Liver (tissue), 9 donors: ENCODE data around the gene CIBAR2. TPM values are rescaled to one million over a fixed set of nuclear protein-coding genes. Genes with fewer than 3 reads are reported as not detected.

ENCODE experiments used
- DNase-seq: peaks from one replicate; pipeline ENCODE4 v3.0.0-alpha.2; 2017; ENCODE audit warnings: low spot score
- H3K27ac ChIP-seq, 2 donors: one replicate each; pipeline ENCODE4 v1.7.0; 2013; ENCODE audit warnings: inconsistent platforms in 2 of 2, low read length in 2 of 2, control low read depth in 1 of 2, low read depth in 1 of 2, mild to moderate bottlenecking in 1 of 2
- H3K27me3 ChIP-seq, 4 donors: one replicate each; pipeline versions ENCODE4 v1.6.1 to v1.7.0; 2013; ENCODE audit warnings: low read length in 3 of 4, inconsistent platforms in 1 of 4, mild to moderate bottlenecking in 1 of 4, moderate library complexity in 1 of 4; ENCODE audit not compliant: control insufficient read depth in 4 of 4, insufficient read depth in 4 of 4
- H3K36me3 ChIP-seq, 4 donors: one replicate each; pipeline versions ENCODE4 v1.6.1 to v1.7.0; 2013; ENCODE audit warnings: low read length in 3 of 4, mild to moderate bottlenecking in 3 of 4, low read depth in 1 of 4, moderate library complexity in 1 of 4; ENCODE audit not compliant: control insufficient read depth in 4 of 4, insufficient read depth in 3 of 4
- H3K4me1 ChIP-seq, 4 donors: one replicate each; pipeline versions ENCODE4 v1.6.1 to v1.7.0; 2013; ENCODE audit warnings: low read length in 3 of 4, mild to moderate bottlenecking in 3 of 4, moderate library complexity in 1 of 4; ENCODE audit not compliant: control insufficient read depth in 4 of 4, insufficient read depth in 4 of 4
- H3K4me3 ChIP-seq, 3 donors: one replicate each; pipeline versions ENCODE4 v1.6.1 to v1.7.0; 2013; ENCODE audit warnings: low read length in 3 of 3, control low read depth in 1 of 3, low read depth in 1 of 3, mild to moderate bottlenecking in 1 of 3
- H3K9ac ChIP-seq, 2 donors: one replicate each; pipeline ENCODE4 v1.7.0; 2013; ENCODE audit warnings: low read length in 2 of 2, mild to moderate bottlenecking in 2 of 2, moderate library complexity in 2 of 2, control low read depth in 1 of 2, low read depth in 1 of 2
- H3K9me3 ChIP-seq, 4 donors: one replicate each; pipeline versions ENCODE4 v1.6.1 to v1.7.0; 2013; ENCODE audit warnings: low read length in 3 of 4; ENCODE audit not compliant: control insufficient read depth in 4 of 4
- CTCF ChIP-seq: fragments of 150-350 bp; IDR thresholded peaks from 2 replicates; pipeline ENCODE4 v1.5.1; 2017; ENCODE audit warnings: improper control_type of control experiment, low read depth, low read length; ENCODE audit not compliant: missing input control
- EGR1 ChIP-seq, 2 donors: IDR thresholded peaks; 2 replicates each; pipeline ENCODE4 v1.6.1; 2016 to 2018; ENCODE audit warnings: antibody characterized with exemption in 2 of 2, low read depth in 2 of 2
- FOXA1 ChIP-seq: IDR thresholded peaks from 2 replicates; pipeline ENCODE4 v1.6.1; 2016; ENCODE audit warnings: antibody characterized with exemption
- FOXA2 ChIP-seq: IDR thresholded peaks from 2 replicates; pipeline ENCODE4 v1.6.1; 2016; ENCODE audit warnings: antibody characterized with exemption
- GABPA ChIP-seq, 2 donors: IDR thresholded peaks in 1 of 2; conservative IDR thresholded peaks in 1 of 2; 2 replicates each; pipeline ENCODE4 v1.6.1; 2016; ENCODE audit warnings: antibody characterized with exemption in 2 of 2, mild to moderate bottlenecking in 1 of 2, moderate library complexity in 1 of 2
- HNF4A ChIP-seq, 2 donors: conservative IDR thresholded peaks; 2 replicates each; pipeline ENCODE4 v1.6.1; 2016; ENCODE audit warnings: antibody characterized with exemption in 2 of 2, mild to moderate bottlenecking in 2 of 2
- HNF4G ChIP-seq: IDR thresholded peaks from 2 replicates; pipeline ENCODE4 v1.6.1; 2016; ENCODE audit warnings: antibody characterized with exemption
- JUND ChIP-seq, 2 donors: IDR thresholded peaks; 2 replicates each; pipeline ENCODE4 v1.6.1; 2016; ENCODE audit warnings: antibody characterized with exemption in 2 of 2
- MAX ChIP-seq: IDR thresholded peaks from 2 replicates; pipeline ENCODE4 v1.6.1; 2016; ENCODE audit warnings: antibody characterized with exemption
- NR2F2 ChIP-seq: IDR thresholded peaks from 2 replicates; pipeline ENCODE4 v1.6.1; 2016; ENCODE audit warnings: antibody characterized with exemption
- RAD21 ChIP-seq, 2 donors: IDR thresholded peaks; 2 replicates each; pipeline ENCODE4 v1.6.1; 2016; ENCODE audit warnings: antibody characterized with exemption in 2 of 2, mild to moderate bottlenecking in 2 of 2
- RXRA ChIP-seq, 2 donors: IDR thresholded peaks; 2 replicates each; pipeline ENCODE4 v1.6.1; 2017 to 2018; ENCODE audit warnings: antibody characterized with exemption in 2 of 2, mild to moderate bottlenecking in 1 of 2
- SP1 ChIP-seq: IDR thresholded peaks from 2 replicates; pipeline ENCODE4 v1.6.1; 2018; ENCODE audit warnings: antibody characterized with exemption, mild to moderate bottlenecking
- TAF1 ChIP-seq: conservative IDR thresholded peaks from 2 replicates; pipeline ENCODE4 v1.6.1; 2016; ENCODE audit warnings: antibody characterized with exemption, mild to moderate bottlenecking
- YY1 ChIP-seq: IDR thresholded peaks from 2 replicates; pipeline ENCODE4 v1.6.1; 2016; ENCODE audit warnings: antibody characterized with exemption, mild to moderate bottlenecking
- WGBS: extraction: QIAGEN DNeasy Blood & Tissue Kit; methylation state at CpG from one replicate; pipeline ENCODE4 v1.1.7; 2013; 5-methylcytosine and 5-hydroxymethylcytosine counted together
- polyA plus RNA-seq, 2 donors: library from polyadenylated mRNA; stranded (reverse) in 1 of 2; unstranded in 1 of 2; fragments of 200-250 nt in 1 of 2; fragments of >200 nt in 1 of 2; fragmentation: Nextera tagmentation in 1 of 2; extraction: Ambion mirVana in 1 of 2; gene quantifications; one replicate each; pipeline versions ENCODE4 v1.2.1 to v1.2.3, GENCODE V29; 2013 to 2015
- total RNA-seq, 2 donors: library from RNA; depleted of rRNA; stranded (reverse); fragments of >200 nt; gene quantifications; one replicate each; pipeline ENCODE4 v1.2.3, GENCODE V29; 2014
- TF ChIP-seq, protein P1 (sequence below): IDR thresholded peaks from 2 replicates; pipeline ENCODE4 v1.6.1; 2016; ENCODE audit warnings: antibody characterized with exemption
- TF ChIP-seq, protein P2 (sequence below): IDR thresholded peaks from 2 replicates; pipeline ENCODE4 v1.6.1; 2016; ENCODE audit warnings: antibody characterized with exemption
- TF ChIP-seq, protein P3 (sequence below): IDR thresholded peaks from 2 replicates; pipeline ENCODE4 v1.6.1; 2016; ENCODE audit warnings: antibody characterized with exemption, mild to moderate bottlenecking
- donor health status: healthy.
- donor health status: healthy.
- donor health status: healthy.
- donor health status: healthy.
- donor health status: healthy.

Gene CIBAR2
- total and polyA plus RNA-seq, 4 donors: not detected

- WGBS: 97% methylated on average over 19 of the region's 19 CpGs
- no peak for DNase-seq
These were observed 2.2 kb downstream of the CIBAR2 start for GRCh38 chr16:85110105-85110504.

DNA sequence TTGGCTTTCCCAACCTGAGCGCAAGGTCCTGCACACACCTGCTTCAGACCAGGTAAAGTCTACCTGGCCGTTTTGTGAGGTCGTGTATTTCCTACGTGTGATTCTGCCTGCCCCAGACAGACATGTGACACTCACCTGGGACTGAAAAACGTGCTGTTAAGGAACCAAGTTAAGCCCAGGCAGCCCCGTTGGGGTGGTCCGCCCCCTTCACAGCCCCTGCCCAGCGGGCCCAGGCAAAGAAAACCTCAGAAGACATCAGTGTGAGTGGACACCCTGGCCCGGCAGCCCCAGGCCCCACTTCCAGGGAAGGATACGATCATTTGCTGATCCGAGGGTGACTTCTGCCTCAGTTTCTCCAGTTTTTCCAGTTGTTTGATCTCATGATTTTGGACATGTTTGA is 4.7 kb downstream of the CIBAR2 start:
- H3K4me1 ChIP-seq: no peaks in the 10 kb centered on the region
- no peak overlapping the region for H3K4me3 ChIP-seq
- H3K27ac ChIP-seq: no peak overlapping the region
- 84% methylated on average over 11 of the region's 11 CpGs for WGBS
- no peaks in the 10 kb centered on the region for H3K9me3 ChIP-seq
- no peak for TF ChIP-seq TAF1
- TF ChIP-seq, protein P1, sequence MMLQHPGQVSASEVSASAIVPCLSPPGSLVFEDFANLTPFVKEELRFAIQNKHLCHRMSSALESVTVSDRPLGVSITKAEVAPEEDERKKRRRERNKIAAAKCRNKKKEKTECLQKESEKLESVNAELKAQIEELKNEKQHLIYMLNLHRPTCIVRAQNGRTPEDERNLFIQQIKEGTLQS: no peak
- TF ChIP-seq YY1: no peak
- no peak for TF ChIP-seq NR2F2
- no peak for TF ChIP-seq CTCF
- TF ChIP-seq EGR1 (IDR thresholded peaks at IDR 0.05; ENCODE audit: low read depth in 2 of 2): no peak
- TF ChIP-seq, protein P2, sequence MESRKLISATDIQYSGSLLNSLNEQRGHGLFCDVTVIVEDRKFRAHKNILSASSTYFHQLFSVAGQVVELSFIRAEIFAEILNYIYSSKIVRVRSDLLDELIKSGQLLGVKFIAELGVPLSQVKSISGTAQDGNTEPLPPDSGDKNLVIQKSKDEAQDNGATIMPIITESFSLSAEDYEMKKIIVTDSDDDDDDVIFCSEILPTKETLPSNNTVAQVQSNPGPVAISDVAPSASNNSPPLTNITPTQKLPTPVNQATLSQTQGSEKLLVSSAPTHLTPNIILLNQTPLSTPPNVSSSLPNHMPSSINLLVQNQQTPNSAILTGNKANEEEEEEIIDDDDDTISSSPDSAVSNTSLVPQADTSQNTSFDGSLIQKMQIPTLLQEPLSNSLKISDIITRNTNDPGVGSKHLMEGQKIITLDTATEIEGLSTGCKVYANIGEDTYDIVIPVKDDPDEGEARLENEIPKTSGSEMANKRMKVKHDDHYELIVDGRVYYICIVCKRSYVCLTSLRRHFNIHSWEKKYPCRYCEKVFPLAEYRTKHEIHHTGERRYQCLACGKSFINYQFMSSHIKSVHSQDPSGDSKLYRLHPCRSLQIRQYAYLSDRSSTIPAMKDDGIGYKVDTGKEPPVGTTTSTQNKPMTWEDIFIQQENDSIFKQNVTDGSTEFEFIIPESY: no peak
- no peak for TF ChIP-seq MAX
- no peak for TF ChIP-seq HNF4G
- TF ChIP-seq GABPA (IDR thresholded peaks at IDR 0.05 in 1 of 2, conservative IDR thresholded peaks at IDR 0.05 in 1 of 2): no peak
- no peak for TF ChIP-seq FOXA1
- TF ChIP-seq SP1: no peak
- TF ChIP-seq FOXA2: no peak
- TF ChIP-seq, protein P3, sequence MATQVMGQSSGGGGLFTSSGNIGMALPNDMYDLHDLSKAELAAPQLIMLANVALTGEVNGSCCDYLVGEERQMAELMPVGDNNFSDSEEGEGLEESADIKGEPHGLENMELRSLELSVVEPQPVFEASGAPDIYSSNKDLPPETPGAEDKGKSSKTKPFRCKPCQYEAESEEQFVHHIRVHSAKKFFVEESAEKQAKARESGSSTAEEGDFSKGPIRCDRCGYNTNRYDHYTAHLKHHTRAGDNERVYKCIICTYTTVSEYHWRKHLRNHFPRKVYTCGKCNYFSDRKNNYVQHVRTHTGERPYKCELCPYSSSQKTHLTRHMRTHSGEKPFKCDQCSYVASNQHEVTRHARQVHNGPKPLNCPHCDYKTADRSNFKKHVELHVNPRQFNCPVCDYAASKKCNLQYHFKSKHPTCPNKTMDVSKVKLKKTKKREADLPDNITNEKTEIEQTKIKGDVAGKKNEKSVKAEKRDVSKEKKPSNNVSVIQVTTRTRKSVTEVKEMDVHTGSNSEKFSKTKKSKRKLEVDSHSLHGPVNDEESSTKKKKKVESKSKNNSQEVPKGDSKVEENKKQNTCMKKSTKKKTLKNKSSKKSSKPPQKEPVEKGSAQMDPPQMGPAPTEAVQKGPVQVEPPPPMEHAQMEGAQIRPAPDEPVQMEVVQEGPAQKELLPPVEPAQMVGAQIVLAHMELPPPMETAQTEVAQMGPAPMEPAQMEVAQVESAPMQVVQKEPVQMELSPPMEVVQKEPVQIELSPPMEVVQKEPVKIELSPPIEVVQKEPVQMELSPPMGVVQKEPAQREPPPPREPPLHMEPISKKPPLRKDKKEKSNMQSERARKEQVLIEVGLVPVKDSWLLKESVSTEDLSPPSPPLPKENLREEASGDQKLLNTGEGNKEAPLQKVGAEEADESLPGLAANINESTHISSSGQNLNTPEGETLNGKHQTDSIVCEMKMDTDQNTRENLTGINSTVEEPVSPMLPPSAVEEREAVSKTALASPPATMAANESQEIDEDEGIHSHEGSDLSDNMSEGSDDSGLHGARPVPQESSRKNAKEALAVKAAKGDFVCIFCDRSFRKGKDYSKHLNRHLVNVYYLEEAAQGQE: no peak
- TF ChIP-seq RAD21 (IDR thresholded peaks at IDR 0.05): no peak
- TF ChIP-seq RXRA (IDR thresholded peaks at IDR 0.05): no peak
- no peak for TF ChIP-seq JUND (IDR thresholded peaks at IDR 0.05)
- no peak for TF ChIP-seq HNF4A (conservative IDR thresholded peaks at IDR 0.05)
- H3K27me3 ChIP-seq: no peaks in the 10 kb centered on the region
- no peaks in the 10 kb centered on the region for H3K36me3 ChIP-seq
- DNase-seq: no peak
- H3K9ac ChIP-seq: no peak overlapping the region

More at GRCh38 chr16:85110105-85110504, 2.2 kb downstream of the CIBAR2 start:
- H3K4me3 ChIP-seq: no peak overlapping the region
- TF ChIP-seq TAF1 (no peak), FOXA1 (no peak)
- H3K9me3 ChIP-seq: no peaks in the 10 kb centered on the region
- H3K36me3 ChIP-seq: no peaks in the 10 kb centered on the region
- H3K27ac ChIP-seq: no peak overlapping the region
- H3K27me3 ChIP-seq: no peaks in the 10 kb centered on the region
- H3K4me1 ChIP-seq: peaks cover 0 to 7% (median 6%) of the 10 kb centered on the region in 4 donors
- H3K9ac ChIP-seq: no peak overlapping the region
